Brain microvascular endothelial cell (primary cell): ENCODE measurements around the gene MXRA8.

ENCODE experiments used
- DNase-seq: peaks from one replicate; pipeline ENCODE4 v3.0.0-alpha.2; 2020
- H3K27ac ChIP-seq: fragments of 250-450 bp; sonication (Bioruptor Pico); 2 replicates; pipeline ENCODE4 v1.5.1; 2020; ENCODE audit warnings: mild to moderate bottlenecking, moderate library complexity
- H3K27me3 ChIP-seq: fragments of 250-450 bp; sonication (Bioruptor Pico); replicated peaks from 2 replicates; pipeline ENCODE4 v1.5.1; 2020; ENCODE audit warnings: mild to moderate bottlenecking
- H3K36me3 ChIP-seq: fragments of 250-450 bp; sonication (Bioruptor Pico); replicated peaks from 2 replicates; pipeline ENCODE4 v1.5.1; 2020; ENCODE audit warnings: mild to moderate bottlenecking
- H3K4me3 ChIP-seq: 2 replicates; pipeline ENCODE4 v1.5.1; 2011; ENCODE audit warnings: low read depth, mild to moderate bottlenecking, control low read depth, low read length, moderate library complexity
- CTCF ChIP-seq: IDR thresholded peaks from 2 replicates; pipeline ENCODE4 v1.5.1; 2011; ENCODE audit warnings: low read depth, mild to moderate bottlenecking, moderate library complexity, low read length, control low read depth, inconsistent platforms; ENCODE audit errors: missing control alignments
- in situ Hi-C: cut with HindIII; loops from 2 replicates; pipeline ENCODE4 v1.10.0; 2017; ENCODE audit warnings: low sequenced_read_pairs, low pct_ligation_motif_present

Gene MXRA8

GRCh38 chr1:1321477-1321876 lies 36.9 kb downstream of the MXRA8 start:
- Histone ChIP-seq H3K4me3 (no peak overlapping the region), H3K27ac (no peak overlapping the region), H3K27me3 (no peaks in the 10 kb centered on the region), H3K36me3 (peaks cover 17% of the 10 kb centered on the region)
- no peak for TF ChIP-seq CTCF
- in situ Hi-C loops, result no loop called here
- no peak for DNase-seq

GRCh38 chr1:1320666-1321448 lies 37.5 kb downstream of the MXRA8 start:
- no peak for TF ChIP-seq CTCF
- Histone ChIP-seq H3K4me3 (no peak overlapping the region), H3K27me3 (no peaks in the 10 kb centered on the region), H3K36me3 (peaks cover 17% of the 10 kb centered on the region), H3K27ac (no peak overlapping the region)
- in situ Hi-C loops, result no loop called here
- no peak for DNase-seq

GRCh38 chr1:1319646-1319941 lies 38.8 kb downstream of the MXRA8 start:
- H3K36me3 ChIP-seq, result peaks cover 22% of the 10 kb centered on the region
- no peak overlapping the region for H3K27ac ChIP-seq
- no peak for DNase-seq
- H3K4me3 ChIP-seq, result no peak overlapping the region
- in situ Hi-C loops, result no loop called here
- no peak for TF ChIP-seq CTCF
- no peaks in the 10 kb centered on the region for H3K27me3 ChIP-seq

GRCh38 chr1:1318777-1319645 lies 39.3 kb downstream of the MXRA8 start:
- no peak overlapping the region for H3K4me3 ChIP-seq
- H3K27ac ChIP-seq, result peak overlapping the region; percentile 47
- peaks cover 27% of the 10 kb centered on the region for H3K36me3 ChIP-seq
- no peaks in the 10 kb centered on the region for H3K27me3 ChIP-seq
- in situ Hi-C loops, result no loop called here
- no peak for DNase-seq
- TF ChIP-seq CTCF, result no peak

GRCh38 chr1:1318131-1318652 lies 40.2 kb downstream of the MXRA8 start:
- peak; percentile 95 for DNase-seq
- Histone ChIP-seq H3K27me3 (no peaks in the 10 kb centered on the region), H3K27ac (peak overlapping the region; percentile 47), H3K36me3 (peaks cover 36% of the 10 kb centered on the region), H3K4me3 (no peak overlapping the region)
- TF ChIP-seq CTCF, result no peak
- in situ Hi-C loops, result no loop called here
